HCT116 (cell line): Measurements from ENCODE around the gene GLO1.

Experiments used
- EZH2 ChIP-seq: fragments of 200-600 bp; sonication (generic); IDR thresholded peaks from 2 replicates; pipeline ENCODE4 v1.6.1; 2017; ENCODE audit warnings: antibody characterized with exemption, mixed run types
- REST ChIP-seq: IDR thresholded peaks from 2 replicates; pipeline ENCODE4 v1.6.1; 2012; ENCODE audit warnings: low read depth
- SIN3A ChIP-seq: IDR thresholded peaks from 2 replicates; pipeline ENCODE4 v1.6.1; 2012; ENCODE audit warnings: low read depth
- SP1 ChIP-seq: IDR thresholded peaks from 2 replicates; pipeline ENCODE4 v1.6.1; 2012; ENCODE audit warnings: low read depth
- TF ChIP-seq, protein P1 (sequence below), 3 experiments: fragments of 200-600 bp in 1 of 3; sonication (generic) in 1 of 3; IDR thresholded peaks in 2 of 3; conservative IDR thresholded peaks in 1 of 3; 2 replicates each; pipeline ENCODE4 v1.5.1; 2012 to 2017; ENCODE audit warnings: low read depth in 2 of 3, low read length in 2 of 3, antibody characterized with exemption in 1 of 3, borderline replicate concordance in 1 of 3, control low read depth in 1 of 3, mild to moderate bottlenecking in 1 of 3, mixed read lengths in 1 of 3, mixed run types in 1 of 3, moderate library complexity in 1 of 3; ENCODE audit not compliant: insufficient read depth in 1 of 3

DNA sequence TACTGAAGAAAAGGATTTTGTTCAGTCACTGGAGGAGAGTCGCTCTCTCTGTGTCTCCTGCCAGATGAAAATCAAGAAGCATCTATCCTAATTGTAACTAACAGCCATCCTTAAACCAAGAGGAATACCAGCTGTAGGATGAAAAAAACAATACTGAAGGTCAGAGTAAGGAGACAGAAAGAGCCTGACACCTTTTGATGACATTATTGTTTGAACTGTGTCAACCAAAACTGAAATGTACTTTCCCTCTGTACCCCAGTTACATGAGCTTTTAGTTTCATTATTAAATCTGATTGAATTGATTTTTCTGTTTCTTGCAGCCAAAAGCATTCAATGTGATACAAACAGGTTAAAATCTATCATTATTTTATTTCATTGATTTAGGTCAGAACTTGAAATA lies 46.0 kb downstream of the GLO1 start:
- TF ChIP-seq, protein P1, sequence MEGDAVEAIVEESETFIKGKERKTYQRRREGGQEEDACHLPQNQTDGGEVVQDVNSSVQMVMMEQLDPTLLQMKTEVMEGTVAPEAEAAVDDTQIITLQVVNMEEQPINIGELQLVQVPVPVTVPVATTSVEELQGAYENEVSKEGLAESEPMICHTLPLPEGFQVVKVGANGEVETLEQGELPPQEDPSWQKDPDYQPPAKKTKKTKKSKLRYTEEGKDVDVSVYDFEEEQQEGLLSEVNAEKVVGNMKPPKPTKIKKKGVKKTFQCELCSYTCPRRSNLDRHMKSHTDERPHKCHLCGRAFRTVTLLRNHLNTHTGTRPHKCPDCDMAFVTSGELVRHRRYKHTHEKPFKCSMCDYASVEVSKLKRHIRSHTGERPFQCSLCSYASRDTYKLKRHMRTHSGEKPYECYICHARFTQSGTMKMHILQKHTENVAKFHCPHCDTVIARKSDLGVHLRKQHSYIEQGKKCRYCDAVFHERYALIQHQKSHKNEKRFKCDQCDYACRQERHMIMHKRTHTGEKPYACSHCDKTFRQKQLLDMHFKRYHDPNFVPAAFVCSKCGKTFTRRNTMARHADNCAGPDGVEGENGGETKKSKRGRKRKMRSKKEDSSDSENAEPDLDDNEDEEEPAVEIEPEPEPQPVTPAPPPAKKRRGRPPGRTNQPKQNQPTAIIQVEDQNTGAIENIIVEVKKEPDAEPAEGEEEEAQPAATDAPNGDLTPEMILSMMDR (IDR thresholded peaks at IDR 0.05 in 2 of 3, conservative IDR thresholded peaks at IDR 0.05 in 1 of 3; ENCODE audit: borderline replicate concordance in 1 of 3, insufficient read depth in 1 of 3, low read depth in 2 of 3, low read length in 2 of 3) = no peak
- TF ChIP-seq REST (no peak), SP1 (no peak), EZH2 (no peak), SIN3A (no peak)
